H9 (cell line): ENCODE data around the gene TMTC1. TPM values are rescaled to one million over a fixed set of nuclear protein-coding genes. Genes with fewer than 3 reads are reported as not detected.

Experiments
- DNase-seq: peaks from one replicate; pipeline ENCODE4 v3.0.0-alpha.2; 2017
- H2AFZ ChIP-seq: one replicate; pipeline ENCODE4 v1.6.1; 2013; ENCODE audit warnings: mild to moderate bottlenecking, low read length, control low read depth, moderate library complexity
- H2AK5ac ChIP-seq: 2 replicates; pipeline ENCODE4 v1.6.1; 2013; ENCODE audit warnings: low read length, control low read depth, mixed read lengths; ENCODE audit not compliant: insufficient read length
- H2BK120ac ChIP-seq: one replicate; pipeline ENCODE4 v1.6.1; 2013; ENCODE audit warnings: low read depth, mild to moderate bottlenecking, low read length, control low read depth, inconsistent platforms; ENCODE audit not compliant: poor library complexity, severe bottlenecking
- H2BK12ac ChIP-seq: 2 replicates; pipeline ENCODE4 v1.6.1; 2013; ENCODE audit warnings: low read length, control low read depth, mixed read lengths, low read depth; ENCODE audit not compliant: insufficient read length
- H2BK15ac ChIP-seq: 2 replicates; pipeline ENCODE4 v1.6.1; 2013; ENCODE audit warnings: low read depth, low read length, control low read depth
- H2BK20ac ChIP-seq: one replicate; pipeline ENCODE4 v1.6.1; 2013; ENCODE audit warnings: low read depth, mild to moderate bottlenecking, low read length, control low read depth, inconsistent platforms; ENCODE audit not compliant: poor library complexity, severe bottlenecking
- H2BK5ac ChIP-seq: 2 replicates; pipeline ENCODE4 v1.6.1; 2013; ENCODE audit warnings: low read length, control low read depth, mixed read lengths; ENCODE audit not compliant: insufficient read length
- H3K14ac ChIP-seq: 2 replicates; pipeline ENCODE4 v1.6.1; 2013; ENCODE audit warnings: low read length, control low read depth; ENCODE audit not compliant: insufficient read depth
- H3K18ac ChIP-seq: 2 replicates; pipeline ENCODE4 v1.6.1; 2013; ENCODE audit warnings: low read depth, mild to moderate bottlenecking, mixed read lengths, low read length, control low read depth; ENCODE audit not compliant: insufficient read length
- H3K23ac ChIP-seq: 2 replicates; pipeline ENCODE4 v1.6.1; 2013; ENCODE audit warnings: low read length, control low read depth, mixed read lengths, low read depth; ENCODE audit not compliant: insufficient read length
- H3K23me2 ChIP-seq: 2 replicates; pipeline ENCODE4 v1.6.1; 2013; ENCODE audit warnings: low read depth, mild to moderate bottlenecking, mixed read lengths, low read length, control low read depth; ENCODE audit not compliant: insufficient read length, poor library complexity, severe bottlenecking
- H3K27ac ChIP-seq: 2 replicates; pipeline ENCODE4 v1.5.1; 2013; ENCODE audit warnings: low read length, control low read depth, mixed read lengths, low read depth; ENCODE audit not compliant: insufficient read length
- H3K27me3 ChIP-seq: 2 replicates; pipeline ENCODE4 v1.6.1; 2013; ENCODE audit warnings: low read length, control low read depth, inconsistent platforms; ENCODE audit not compliant: insufficient read depth
- H3K4ac ChIP-seq: 2 replicates; pipeline ENCODE4 v1.6.1; 2013; ENCODE audit warnings: low read depth, mild to moderate bottlenecking, control low read depth, inconsistent platforms, low read length, moderate library complexity
- H3K4me1 ChIP-seq: 2 replicates; pipeline ENCODE4 v1.6.1; 2013; ENCODE audit warnings: low read length, control low read depth, inconsistent platforms; ENCODE audit not compliant: insufficient read depth
- H3K4me2 ChIP-seq: 2 replicates; pipeline ENCODE4 v1.6.1; 2013; ENCODE audit warnings: low read length, control low read depth, mixed read lengths; ENCODE audit not compliant: insufficient read length, insufficient read depth
- H3K56ac ChIP-seq: 2 replicates; pipeline ENCODE4 v1.6.1; 2013; ENCODE audit warnings: low read depth, mild to moderate bottlenecking, mixed read lengths, low read length, control low read depth; ENCODE audit not compliant: insufficient read length
- H3K79me1 ChIP-seq: 2 replicates; pipeline ENCODE4 v1.6.1; 2013; ENCODE audit warnings: low read depth, mild to moderate bottlenecking, moderate library complexity, low read length, control low read depth, inconsistent platforms; ENCODE audit not compliant: insufficient read depth, poor library complexity, severe bottlenecking
- H3K79me2 ChIP-seq: 2 replicates; pipeline ENCODE4 v1.6.1; 2013; ENCODE audit warnings: low read length, control low read depth, inconsistent platforms; ENCODE audit not compliant: insufficient read depth
- H3K9ac ChIP-seq: 2 replicates; pipeline ENCODE4 v1.6.1; 2013; ENCODE audit warnings: low read length, control low read depth, mixed read lengths; ENCODE audit not compliant: insufficient read length; ENCODE audit errors: extremely low read depth
- H3K9me3 ChIP-seq: one replicate; pipeline ENCODE4 v1.6.1; 2013; ENCODE audit warnings: low read depth, low read length, inconsistent platforms; ENCODE audit not compliant: control insufficient read depth
- H3T11ph ChIP-seq: one replicate; pipeline ENCODE4 v1.6.1; 2013; ENCODE audit warnings: mild to moderate bottlenecking, low read length, control low read depth, inconsistent platforms
- H4K20me1 ChIP-seq: one replicate; pipeline ENCODE4 v1.6.1; 2013; ENCODE audit not compliant: control insufficient read depth, insufficient read length, insufficient read depth
- H4K5ac ChIP-seq: 2 replicates; pipeline ENCODE4 v1.6.1; 2013; ENCODE audit warnings: low read depth, mild to moderate bottlenecking, mixed read lengths, low read length, control low read depth; ENCODE audit not compliant: insufficient read length
- H4K8ac ChIP-seq: replicated peaks from 2 replicates; pipeline ENCODE4 v1.6.1; 2013; ENCODE audit warnings: low read length, control low read depth, mixed read lengths, low read depth; ENCODE audit not compliant: insufficient read length
- H4K91ac ChIP-seq: 2 replicates; pipeline ENCODE4 v1.6.1; 2013; ENCODE audit warnings: low read depth, mild to moderate bottlenecking, moderate library complexity, mixed read lengths, low read length, control low read depth; ENCODE audit not compliant: insufficient read length
- H3K27ac Mint-ChIP-seq, 3 experiments: 2 replicates in 2 of 3; 3 replicates in 1 of 3; pipeline ENCODE4 v1.8.0; 2020 to 2021; ENCODE audit warnings: mixed read lengths in 3 of 3, mild to moderate bottlenecking in 1 of 3, moderate library complexity in 1 of 3
- H3K27me3 Mint-ChIP-seq: 2 replicates; pipeline ENCODE4 v1.8.0; 2021; ENCODE audit warnings: low read depth, mild to moderate bottlenecking, moderate library complexity, mixed read lengths
- H3K36me3 Mint-ChIP-seq, 3 experiments: 2 replicates in 2 of 3; 3 replicates in 1 of 3; pipeline ENCODE4 v1.8.0; 2020 to 2021; ENCODE audit warnings: low read depth in 3 of 3, mixed read lengths in 3 of 3; ENCODE audit not compliant: insufficient read depth in 1 of 3
- H3K4me1 Mint-ChIP-seq, 2 experiments: 2 replicates each; pipeline ENCODE4 v1.8.0; 2020; ENCODE audit warnings: mixed read lengths in 2 of 2
- H3K4me3 Mint-ChIP-seq, 2 experiments: 2 replicates in 1 of 2; 3 replicates in 1 of 2; pipeline ENCODE4 v1.8.0; 2020 to 2021; ENCODE audit warnings: mild to moderate bottlenecking in 2 of 2, mixed read lengths in 2 of 2, moderate library complexity in 1 of 2
- H3K9me3 Mint-ChIP-seq, 2 experiments: 2 replicates in 1 of 2; 3 replicates in 1 of 2; pipeline ENCODE4 v1.8.0; 2020; ENCODE audit warnings: mild to moderate bottlenecking in 2 of 2, mixed read lengths in 2 of 2, moderate library complexity in 1 of 2
- WGBS: extraction: QIAGEN DNeasy Blood & Tissue Kit; methylation state at CpG from one replicate; pipeline ENCODE4 v1.1.7; 2013; ENCODE audit warnings: missing lambda C conversion rate, low lambda C conversion rate, mixed read lengths; ENCODE audit not compliant: insufficient read length; ENCODE audit errors: extremely low coverage; 5-methylcytosine and 5-hydroxymethylcytosine counted together
- total RNA-seq: library from RNA; stranded (reverse); gene quantifications from 2 replicates; pipeline ENCODE4 v1.2.1, GENCODE V29; 2021
- TF ChIP-seq, protein P1 (sequence below): fragments of 200-600 bp; sonication (generic); conservative IDR thresholded peaks from 3 replicates; pipeline ENCODE4 v1.8.0; 2021; ENCODE audit warnings: antibody characterized with exemption, mild to moderate bottlenecking

The TMTC1 gene
- total RNA-seq, 1 experiment from 2014 or later: 16.1 TPM

DNA sequence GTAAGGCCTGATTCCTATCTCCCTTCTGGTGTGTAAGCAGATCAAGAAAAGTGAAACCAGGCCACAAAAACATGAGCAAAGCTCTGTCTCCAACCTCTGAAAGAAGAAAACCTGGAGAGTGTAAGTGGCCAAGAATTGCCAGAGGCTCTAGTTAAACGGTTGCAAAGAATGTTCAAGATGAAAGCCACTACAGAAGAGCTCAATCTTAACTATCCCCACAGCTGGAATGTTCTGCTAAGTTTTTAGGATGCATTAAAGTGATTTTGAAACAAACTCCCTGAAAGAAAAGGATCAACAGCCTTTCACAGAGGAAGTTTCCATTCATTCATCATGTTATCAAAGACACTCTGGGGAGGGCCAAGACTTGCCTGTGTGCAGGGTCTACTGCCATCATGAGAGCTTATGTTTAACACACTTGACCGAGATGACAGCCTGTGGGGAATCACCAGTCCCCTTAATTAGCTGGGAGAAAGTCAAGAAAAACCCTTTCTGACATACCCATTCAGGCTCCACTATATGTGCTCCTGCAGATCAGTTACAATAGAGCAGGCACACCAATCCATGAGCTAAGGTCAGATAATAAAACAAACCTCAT is 158.3 kb downstream of the TMTC1 start:
- Mint-ChIP-seq H3K4me3 (no peak overlapping the region), H3K9me3 (peaks cover 12 to 16% of the 10 kb centered on the region in 2 experiments; a peak in 4 of 5 replicates), H3K27ac (no peak overlapping the region; a peak in 1 of 7 replicates), H3K4me1 (peaks cover 21 to 24% of the 10 kb centered on the region in 2 experiments), H3K27me3 (no peaks in the 10 kb centered on the region), H3K36me3 (peaks cover 14 to 26% (median 16%) of the 10 kb centered on the region in 3 experiments)
- H4K8ac ChIP-seq: no peak overlapping the region
- no peak overlapping the region for H3K4ac ChIP-seq
- no peak overlapping the region for H4K91ac ChIP-seq
- H2BK20ac ChIP-seq: no peak overlapping the region
- H3K79me1 ChIP-seq: no peaks in the 10 kb centered on the region
- H3K23me2 ChIP-seq: no peaks in the 10 kb centered on the region
- H3K14ac ChIP-seq: no peak overlapping the region
- no peak overlapping the region for H3K18ac ChIP-seq
- H3K79me2 ChIP-seq: no peaks in the 10 kb centered on the region
- H2BK12ac ChIP-seq: no peak overlapping the region
- DNase-seq: no peak
- no peak overlapping the region for H2AFZ ChIP-seq
- no peak overlapping the region for H2AK5ac ChIP-seq
- no peak overlapping the region for H4K5ac ChIP-seq
- no peak overlapping the region for H3K9ac ChIP-seq
- WGBS: no CpG with 5 or more reads among the region's 2 CpGs
- no peak overlapping the region for H3K23ac ChIP-seq
- no peak overlapping the region for H2BK5ac ChIP-seq
- H4K20me1 ChIP-seq: no peaks in the 10 kb centered on the region
- TF ChIP-seq, protein P1, sequence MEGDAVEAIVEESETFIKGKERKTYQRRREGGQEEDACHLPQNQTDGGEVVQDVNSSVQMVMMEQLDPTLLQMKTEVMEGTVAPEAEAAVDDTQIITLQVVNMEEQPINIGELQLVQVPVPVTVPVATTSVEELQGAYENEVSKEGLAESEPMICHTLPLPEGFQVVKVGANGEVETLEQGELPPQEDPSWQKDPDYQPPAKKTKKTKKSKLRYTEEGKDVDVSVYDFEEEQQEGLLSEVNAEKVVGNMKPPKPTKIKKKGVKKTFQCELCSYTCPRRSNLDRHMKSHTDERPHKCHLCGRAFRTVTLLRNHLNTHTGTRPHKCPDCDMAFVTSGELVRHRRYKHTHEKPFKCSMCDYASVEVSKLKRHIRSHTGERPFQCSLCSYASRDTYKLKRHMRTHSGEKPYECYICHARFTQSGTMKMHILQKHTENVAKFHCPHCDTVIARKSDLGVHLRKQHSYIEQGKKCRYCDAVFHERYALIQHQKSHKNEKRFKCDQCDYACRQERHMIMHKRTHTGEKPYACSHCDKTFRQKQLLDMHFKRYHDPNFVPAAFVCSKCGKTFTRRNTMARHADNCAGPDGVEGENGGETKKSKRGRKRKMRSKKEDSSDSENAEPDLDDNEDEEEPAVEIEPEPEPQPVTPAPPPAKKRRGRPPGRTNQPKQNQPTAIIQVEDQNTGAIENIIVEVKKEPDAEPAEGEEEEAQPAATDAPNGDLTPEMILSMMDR: no peak
- H3K4me1 ChIP-seq: no peaks in the 10 kb centered on the region
- H3K27me3 ChIP-seq: no peaks in the 10 kb centered on the region
- no peak overlapping the region for H3K4me2 ChIP-seq
- H3K56ac ChIP-seq: no peak overlapping the region
- H3K9me3 ChIP-seq: no peaks in the 10 kb centered on the region
- H3T11ph ChIP-seq: no peak overlapping the region
- H2BK120ac ChIP-seq: no peak overlapping the region
- no peak overlapping the region for H3K27ac ChIP-seq
- H2BK15ac ChIP-seq: no peak overlapping the region
